ENCODE results near the gene TEX101.

TEX101 gene

DNA sequence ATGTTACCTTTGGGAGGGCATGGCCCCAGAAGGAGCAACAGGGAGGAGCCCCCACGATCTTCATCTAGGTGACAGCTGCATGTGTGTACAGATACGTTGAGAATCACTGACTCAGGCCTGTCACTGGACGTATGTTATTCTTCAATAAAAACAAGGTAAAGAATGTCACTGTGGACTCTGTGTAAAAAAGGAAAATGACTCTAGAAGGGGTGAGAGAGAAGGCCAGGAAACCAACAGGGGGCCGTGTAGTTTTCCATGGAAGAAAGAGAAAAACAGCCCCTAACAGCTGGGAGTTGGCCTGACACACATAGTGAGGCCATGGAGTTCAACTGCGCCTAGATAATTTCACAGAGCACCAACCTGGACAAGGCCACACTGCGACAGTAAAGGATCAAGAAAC is 52.6 kb downstream of the TEX101 start:
- TF ChIP-seq CEBPB (IDR thresholded peaks at IDR 0.05) (no peak), FOXM1 (IDR thresholded peaks at IDR 0.05; ENCODE audit: borderline replicate concordance, low read depth) (no peak), TCF12 (IDR thresholded peaks at IDR 0.05; ENCODE audit: low read depth) (no peak), CREB1 (IDR thresholded peaks at IDR 0.05; ENCODE audit: low read depth) (no peak), RAD21 (IDR thresholded peaks at IDR 0.05; ENCODE audit: low read depth) (no peak), TEAD4 (IDR thresholded peaks at IDR 0.05) (no peak), YY1 (IDR thresholded peaks at IDR 0.05; ENCODE audit: low read depth) (no peak), TAF1 (IDR thresholded peaks at IDR 0.05; ENCODE audit: low read depth) (no peak), EGR1 (IDR thresholded peaks at IDR 0.05) (no peak)
- TF ChIP-seq, protein P1, sequence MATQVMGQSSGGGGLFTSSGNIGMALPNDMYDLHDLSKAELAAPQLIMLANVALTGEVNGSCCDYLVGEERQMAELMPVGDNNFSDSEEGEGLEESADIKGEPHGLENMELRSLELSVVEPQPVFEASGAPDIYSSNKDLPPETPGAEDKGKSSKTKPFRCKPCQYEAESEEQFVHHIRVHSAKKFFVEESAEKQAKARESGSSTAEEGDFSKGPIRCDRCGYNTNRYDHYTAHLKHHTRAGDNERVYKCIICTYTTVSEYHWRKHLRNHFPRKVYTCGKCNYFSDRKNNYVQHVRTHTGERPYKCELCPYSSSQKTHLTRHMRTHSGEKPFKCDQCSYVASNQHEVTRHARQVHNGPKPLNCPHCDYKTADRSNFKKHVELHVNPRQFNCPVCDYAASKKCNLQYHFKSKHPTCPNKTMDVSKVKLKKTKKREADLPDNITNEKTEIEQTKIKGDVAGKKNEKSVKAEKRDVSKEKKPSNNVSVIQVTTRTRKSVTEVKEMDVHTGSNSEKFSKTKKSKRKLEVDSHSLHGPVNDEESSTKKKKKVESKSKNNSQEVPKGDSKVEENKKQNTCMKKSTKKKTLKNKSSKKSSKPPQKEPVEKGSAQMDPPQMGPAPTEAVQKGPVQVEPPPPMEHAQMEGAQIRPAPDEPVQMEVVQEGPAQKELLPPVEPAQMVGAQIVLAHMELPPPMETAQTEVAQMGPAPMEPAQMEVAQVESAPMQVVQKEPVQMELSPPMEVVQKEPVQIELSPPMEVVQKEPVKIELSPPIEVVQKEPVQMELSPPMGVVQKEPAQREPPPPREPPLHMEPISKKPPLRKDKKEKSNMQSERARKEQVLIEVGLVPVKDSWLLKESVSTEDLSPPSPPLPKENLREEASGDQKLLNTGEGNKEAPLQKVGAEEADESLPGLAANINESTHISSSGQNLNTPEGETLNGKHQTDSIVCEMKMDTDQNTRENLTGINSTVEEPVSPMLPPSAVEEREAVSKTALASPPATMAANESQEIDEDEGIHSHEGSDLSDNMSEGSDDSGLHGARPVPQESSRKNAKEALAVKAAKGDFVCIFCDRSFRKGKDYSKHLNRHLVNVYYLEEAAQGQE (IDR thresholded peaks at IDR 0.05; ENCODE audit: low read depth): no peak
- TF ChIP-seq, protein P2, sequence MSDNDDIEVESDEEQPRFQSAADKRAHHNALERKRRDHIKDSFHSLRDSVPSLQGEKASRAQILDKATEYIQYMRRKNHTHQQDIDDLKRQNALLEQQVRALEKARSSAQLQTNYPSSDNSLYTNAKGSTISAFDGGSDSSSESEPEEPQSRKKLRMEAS (IDR thresholded peaks at IDR 0.05): no peak

DNA sequence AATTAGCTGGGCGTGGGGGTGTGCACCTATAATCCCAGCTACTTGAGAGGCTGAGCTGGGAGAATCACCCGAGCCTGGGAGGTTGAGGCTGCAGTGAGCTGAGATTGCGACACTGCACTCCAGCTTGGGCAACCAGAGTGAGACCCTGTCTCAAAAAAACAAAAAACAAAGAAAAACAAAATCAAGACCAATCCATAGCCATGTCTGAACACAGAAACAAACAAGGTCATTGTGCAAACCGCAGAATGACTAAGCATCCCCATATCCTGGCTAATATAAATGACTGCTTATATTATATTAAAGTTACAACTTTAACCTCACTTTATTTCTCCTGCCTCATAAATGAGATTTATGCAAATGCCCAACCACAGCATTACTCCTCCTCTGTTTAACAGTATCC is 53.0 kb downstream of the TEX101 start:
- no peak for TF ChIP-seq ZBTB7A (IDR thresholded peaks at IDR 0.05; ENCODE audit: low read depth)
- TF ChIP-seq YY1 (IDR thresholded peaks at IDR 0.05; ENCODE audit: low read depth): no peak
- TF ChIP-seq CEBPB (IDR thresholded peaks at IDR 0.05): peak; percentile 54; the same call in 1 of the 2 replicates

Data from Ishikawa (cell line).